H1 (cell line): ENCODE measurements around the gene METTL8. TPM values are rescaled to one million over a fixed set of nuclear protein-coding genes. Genes with fewer than 3 reads are reported as not detected.

Experiments
- CBX8 ChIP-seq: fragments of 300-800, 300-1000 bp; sonication (generic); IDR thresholded peaks from 2 replicates; pipeline ENCODE4 v1.7.1; 2016; ENCODE audit warnings: low read depth, low read length, borderline replicate concordance
- polyA plus RNA-seq, 7 experiments: library from polyadenylated mRNA; depleted of rRNA in 3 of 7; stranded (reverse) in 5 of 7; unstranded in 2 of 7; fragments of >200 nt in 5 of 7; fragments of 200-250 nt in 2 of 7; gene quantifications; 1 replicate in 5 of 7; 2 replicates in 1 of 7; 4 replicates in 1 of 7; pipeline versions ENCODE4 v1.2.1 to v1.2.3, GENCODE V29; 2011 to 2013; ENCODE audit warnings: missing spikeins in 2 of 7, mixed read lengths in 2 of 7
- total RNA-seq: library from RNA; stranded (reverse); fragmentation: NEBNext Ultra II Directional; extraction: Animal tissue kit (Norgen Biotek cat#: 25700); gene quantifications from 2 replicates; pipeline ENCODE4 v1.2.1, GENCODE V29; 2021
- TF ChIP-seq, protein P1 (sequence below): fragments of 300-600 bp; sonication (generic); IDR thresholded peaks from 2 replicates; pipeline ENCODE4 v1.7.1; 2012; ENCODE audit warnings: low read length, moderate library complexity, mild to moderate bottlenecking, inconsistent platforms; ENCODE audit not compliant: insufficient replicate concordance

The METTL8 gene
- total and polyA plus RNA-seq, 2 of the 8 experiments (the other 6 are each of a cell fraction or from before 2014, with no cell fraction given): 17.6 to 79.7 TPM

DNA sequence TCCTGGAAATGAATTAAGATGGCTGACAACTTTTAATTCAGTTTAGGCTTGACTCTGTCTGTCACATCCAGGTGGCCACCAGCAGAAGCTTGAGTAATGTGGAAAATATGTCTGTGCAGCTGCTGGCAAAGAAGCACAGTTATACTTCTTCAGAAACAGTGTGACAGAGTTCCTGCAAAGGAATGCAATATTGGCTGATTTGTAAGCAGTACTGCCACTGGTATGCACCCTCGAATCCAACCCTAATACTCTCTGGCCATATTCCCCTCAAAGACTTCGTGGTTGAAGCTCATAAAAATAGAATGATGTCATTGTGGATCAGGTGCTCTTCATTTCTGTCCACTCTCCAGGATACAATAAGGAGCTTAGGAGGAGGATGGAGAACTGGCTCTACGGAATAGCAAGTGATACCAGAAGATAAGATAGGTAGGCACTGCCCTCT is 86.2 kb downstream of the METTL8 start (continued):
- TF ChIP-seq, protein P1, sequence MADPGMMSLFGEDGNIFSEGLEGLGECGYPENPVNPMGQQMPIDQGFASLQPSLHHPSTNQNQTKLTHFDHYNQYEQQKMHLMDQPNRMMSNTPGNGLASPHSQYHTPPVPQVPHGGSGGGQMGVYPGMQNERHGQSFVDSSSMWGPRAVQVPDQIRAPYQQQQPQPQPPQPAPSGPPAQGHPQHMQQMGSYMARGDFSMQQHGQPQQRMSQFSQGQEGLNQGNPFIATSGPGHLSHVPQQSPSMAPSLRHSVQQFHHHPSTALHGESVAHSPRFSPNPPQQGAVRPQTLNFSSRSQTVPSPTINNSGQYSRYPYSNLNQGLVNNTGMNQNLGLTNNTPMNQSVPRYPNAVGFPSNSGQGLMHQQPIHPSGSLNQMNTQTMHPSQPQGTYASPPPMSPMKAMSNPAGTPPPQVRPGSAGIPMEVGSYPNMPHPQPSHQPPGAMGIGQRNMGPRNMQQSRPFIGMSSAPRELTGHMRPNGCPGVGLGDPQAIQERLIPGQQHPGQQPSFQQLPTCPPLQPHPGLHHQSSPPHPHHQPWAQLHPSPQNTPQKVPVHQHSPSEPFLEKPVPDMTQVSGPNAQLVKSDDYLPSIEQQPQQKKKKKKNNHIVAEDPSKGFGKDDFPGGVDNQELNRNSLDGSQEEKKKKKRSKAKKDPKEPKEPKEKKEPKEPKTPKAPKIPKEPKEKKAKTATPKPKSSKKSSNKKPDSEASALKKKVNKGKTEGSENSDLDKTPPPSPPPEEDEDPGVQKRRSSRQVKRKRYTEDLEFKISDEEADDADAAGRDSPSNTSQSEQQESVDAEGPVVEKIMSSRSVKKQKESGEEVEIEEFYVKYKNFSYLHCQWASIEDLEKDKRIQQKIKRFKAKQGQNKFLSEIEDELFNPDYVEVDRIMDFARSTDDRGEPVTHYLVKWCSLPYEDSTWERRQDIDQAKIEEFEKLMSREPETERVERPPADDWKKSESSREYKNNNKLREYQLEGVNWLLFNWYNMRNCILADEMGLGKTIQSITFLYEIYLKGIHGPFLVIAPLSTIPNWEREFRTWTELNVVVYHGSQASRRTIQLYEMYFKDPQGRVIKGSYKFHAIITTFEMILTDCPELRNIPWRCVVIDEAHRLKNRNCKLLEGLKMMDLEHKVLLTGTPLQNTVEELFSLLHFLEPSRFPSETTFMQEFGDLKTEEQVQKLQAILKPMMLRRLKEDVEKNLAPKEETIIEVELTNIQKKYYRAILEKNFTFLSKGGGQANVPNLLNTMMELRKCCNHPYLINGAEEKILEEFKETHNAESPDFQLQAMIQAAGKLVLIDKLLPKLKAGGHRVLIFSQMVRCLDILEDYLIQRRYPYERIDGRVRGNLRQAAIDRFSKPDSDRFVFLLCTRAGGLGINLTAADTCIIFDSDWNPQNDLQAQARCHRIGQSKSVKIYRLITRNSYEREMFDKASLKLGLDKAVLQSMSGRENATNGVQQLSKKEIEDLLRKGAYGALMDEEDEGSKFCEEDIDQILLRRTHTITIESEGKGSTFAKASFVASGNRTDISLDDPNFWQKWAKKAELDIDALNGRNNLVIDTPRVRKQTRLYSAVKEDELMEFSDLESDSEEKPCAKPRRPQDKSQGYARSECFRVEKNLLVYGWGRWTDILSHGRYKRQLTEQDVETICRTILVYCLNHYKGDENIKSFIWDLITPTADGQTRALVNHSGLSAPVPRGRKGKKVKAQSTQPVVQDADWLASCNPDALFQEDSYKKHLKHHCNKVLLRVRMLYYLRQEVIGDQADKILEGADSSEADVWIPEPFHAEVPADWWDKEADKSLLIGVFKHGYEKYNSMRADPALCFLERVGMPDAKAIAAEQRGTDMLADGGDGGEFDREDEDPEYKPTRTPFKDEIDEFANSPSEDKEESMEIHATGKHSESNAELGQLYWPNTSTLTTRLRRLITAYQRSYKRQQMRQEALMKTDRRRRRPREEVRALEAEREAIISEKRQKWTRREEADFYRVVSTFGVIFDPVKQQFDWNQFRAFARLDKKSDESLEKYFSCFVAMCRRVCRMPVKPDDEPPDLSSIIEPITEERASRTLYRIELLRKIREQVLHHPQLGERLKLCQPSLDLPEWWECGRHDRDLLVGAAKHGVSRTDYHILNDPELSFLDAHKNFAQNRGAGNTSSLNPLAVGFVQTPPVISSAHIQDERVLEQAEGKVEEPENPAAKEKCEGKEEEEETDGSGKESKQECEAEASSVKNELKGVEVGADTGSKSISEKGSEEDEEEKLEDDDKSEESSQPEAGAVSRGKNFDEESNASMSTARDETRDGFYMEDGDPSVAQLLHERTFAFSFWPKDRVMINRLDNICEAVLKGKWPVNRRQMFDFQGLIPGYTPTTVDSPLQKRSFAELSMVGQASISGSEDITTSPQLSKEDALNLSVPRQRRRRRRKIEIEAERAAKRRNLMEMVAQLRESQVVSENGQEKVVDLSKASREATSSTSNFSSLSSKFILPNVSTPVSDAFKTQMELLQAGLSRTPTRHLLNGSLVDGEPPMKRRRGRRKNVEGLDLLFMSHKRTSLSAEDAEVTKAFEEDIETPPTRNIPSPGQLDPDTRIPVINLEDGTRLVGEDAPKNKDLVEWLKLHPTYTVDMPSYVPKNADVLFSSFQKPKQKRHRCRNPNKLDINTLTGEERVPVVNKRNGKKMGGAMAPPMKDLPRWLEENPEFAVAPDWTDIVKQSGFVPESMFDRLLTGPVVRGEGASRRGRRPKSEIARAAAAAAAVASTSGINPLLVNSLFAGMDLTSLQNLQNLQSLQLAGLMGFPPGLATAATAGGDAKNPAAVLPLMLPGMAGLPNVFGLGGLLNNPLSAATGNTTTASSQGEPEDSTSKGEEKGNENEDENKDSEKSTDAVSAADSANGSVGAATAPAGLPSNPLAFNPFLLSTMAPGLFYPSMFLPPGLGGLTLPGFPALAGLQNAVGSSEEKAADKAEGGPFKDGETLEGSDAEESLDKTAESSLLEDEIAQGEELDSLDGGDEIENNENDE: no peak
- TF ChIP-seq CBX8: no peak
